ENCODE results near the gene MSANTD2. TPM values are rescaled to one million over a fixed set of nuclear protein-coding genes. Genes with fewer than 3 reads are reported as not detected.

MSANTD2 gene
- 6.0 and 8.9 TPM in 2 replicates for total RNA-seq

GRCh38 chr11:124800226-124800929, at the start of gene MSANTD2:
Gene MSANTD2, minus strand, starts transcription at chr11:124800406. Its CDS starts 26 bp downstream, at chr11:124800380.

GRCh38 chr11:124762105-124762623, 38.0 kb downstream of the MSANTD2 start, which contains the start of gene ESAM:
Gene ESAM, minus strand, starts transcription at chr11:124762290. Its CDS starts 136 bp downstream, at chr11:124762154.

GRCh38 chr11:124751741-124752470, 48.3 kb downstream of the MSANTD2 start, which contains the start of gene VSIG2:
Gene VSIG2, minus strand, starts transcription at chr11:124752255. Its CDS starts 118 bp downstream, at chr11:124752137.

GRCh38 chr11:124739479-124740276, 60.5 kb downstream of the MSANTD2 start, which contains the start of gene NRGN:
Gene NRGN, plus strand, starts transcription at chr11:124739942. Its CDS starts 143 bp downstream, at chr11:124740085.

Other genes starting within 250 kb of the MSANTD2 start
- not detected in 2 replicates for gene OR8A1, start 230.4 kb downstream of the MSANTD2 start, total RNA-seq
- not detected in 2 replicates for gene PANX3, start 189.0 kb downstream of the MSANTD2 start, total RNA-seq
- gene TBRG1, start 177.5 kb downstream of the MSANTD2 start, total RNA-seq: 17.6 and 18.0 TPM in 2 replicates
- gene SIAE, start 126.7 kb downstream of the MSANTD2 start, total RNA-seq: 12.2 and 13.8 TPM in 2 replicates
- 3.6 and 5.9 TPM in 2 replicates for gene SPA17, start 126.5 kb downstream of the MSANTD2 start, total RNA-seq
- 0.11 and 0.17 TPM in 2 replicates for gene NRGN, start 60.5 kb downstream of the MSANTD2 start, total RNA-seq
- gene VSIG2, start 48.2 kb downstream of the MSANTD2 start, total RNA-seq: under 0.01 and 0.09 TPM in 2 replicates
- gene ESAM, start 38.1 kb downstream of the MSANTD2 start, total RNA-seq: 9.3 and 15.8 TPM in 2 replicates
- gene ROBO3, start 65.0 kb upstream of the MSANTD2 start, total RNA-seq: 13.1 and 15.0 TPM in 2 replicates
- gene ROBO4, start 97.5 kb upstream of the MSANTD2 start, total RNA-seq: 181 and 296 TPM in 2 replicates
- not detected in 2 replicates for gene HEPN1, start 118.8 kb upstream of the MSANTD2 start, total RNA-seq
- under 0.01 TPM in 2 replicates for gene HEPACAM, start 135.6 kb upstream of the MSANTD2 start, total RNA-seq
- gene CCDC15, start 153.8 kb upstream of the MSANTD2 start, total RNA-seq: 0.76 and 1.5 TPM in 2 replicates

Measured in dermis lymphatic vessel endothelial cell (primary cell).